Mesenchymal stem cell (in vitro differentiated cells and primary cell): ENCODE data around the gene RAPGEFL1.

Experiments used
- DNase-seq: peaks from one replicate; pipeline ENCODE4 v3.0.0-alpha.2; 2013
- H2AFZ ChIP-seq: one replicate; pipeline ENCODE4 v1.6.1; 2013; ENCODE audit warnings: low read depth, mild to moderate bottlenecking, control low read depth, inconsistent platforms, low read length, moderate library complexity
- H2AK5ac ChIP-seq: 2 replicates; pipeline ENCODE4 v1.6.1; 2013; ENCODE audit warnings: low read length, moderate library complexity, mild to moderate bottlenecking, inconsistent platforms; ENCODE audit not compliant: severe bottlenecking
- H2BK120ac ChIP-seq: one replicate; pipeline ENCODE4 v1.6.1; 2013; ENCODE audit warnings: low read depth, mild to moderate bottlenecking, inconsistent platforms, low read length, moderate library complexity
- H2BK12ac ChIP-seq, 2 experiments: one replicate each; pipeline ENCODE4 v1.6.1; 2013; ENCODE audit warnings: inconsistent platforms in 2 of 2, low read length in 2 of 2, mild to moderate bottlenecking in 2 of 2, moderate library complexity in 2 of 2, control low read depth in 1 of 2
- H2BK15ac ChIP-seq: one replicate; pipeline ENCODE4 v1.6.1; 2013; ENCODE audit warnings: mild to moderate bottlenecking, low read depth, inconsistent platforms; ENCODE audit not compliant: poor library complexity, severe bottlenecking
- H2BK5ac ChIP-seq: 2 replicates; pipeline ENCODE4 v1.6.1; 2013; ENCODE audit warnings: low read depth, mild to moderate bottlenecking, low read length, control low read depth, inconsistent platforms; ENCODE audit not compliant: poor library complexity, severe bottlenecking
- H3K14ac ChIP-seq, 2 experiments: one replicate each; pipeline ENCODE4 v1.6.1; 2013; ENCODE audit warnings: inconsistent platforms in 2 of 2, low read length in 2 of 2, control low read depth in 1 of 2, mild to moderate bottlenecking in 1 of 2, moderate library complexity in 1 of 2
- H3K18ac ChIP-seq, 2 experiments: one replicate each; pipeline ENCODE4 v1.6.1; 2013; ENCODE audit warnings: inconsistent platforms in 2 of 2, low read length in 2 of 2, control low read depth in 1 of 2, low read depth in 1 of 2, mild to moderate bottlenecking in 1 of 2
- H3K23ac ChIP-seq, 2 experiments: one replicate each; pipeline ENCODE4 v1.6.1; 2013; ENCODE audit warnings: inconsistent platforms in 2 of 2, low read length in 2 of 2, mild to moderate bottlenecking in 2 of 2, moderate library complexity in 2 of 2, control low read depth in 1 of 2
- H3K27ac ChIP-seq: 2 replicates; pipeline ENCODE4 v1.5.1; 2013; ENCODE audit warnings: mild to moderate bottlenecking, moderate library complexity, low read length, control low read depth, inconsistent platforms; ENCODE audit not compliant: poor library complexity, severe bottlenecking
- H3K27me3 ChIP-seq, 2 experiments: 2 replicates each; pipeline versions ENCODE4 v1.6.1 to v1.7.0; 2013; ENCODE audit warnings: low read length in 2 of 2, mild to moderate bottlenecking in 2 of 2, moderate library complexity in 2 of 2, control low read depth in 1 of 2, inconsistent platforms in 1 of 2; ENCODE audit not compliant: control insufficient read depth in 1 of 2, insufficient read depth in 1 of 2
- H3K36me3 ChIP-seq, 2 experiments: 2 replicates each; pipeline versions ENCODE4 v1.6.1 to v1.7.0; 2013; ENCODE audit warnings: low read length in 2 of 2, control low read depth in 1 of 2, inconsistent platforms in 1 of 2, low read depth in 1 of 2, mild to moderate bottlenecking in 1 of 2; ENCODE audit not compliant: insufficient read depth in 2 of 2, control insufficient read depth in 1 of 2
- H3K4ac ChIP-seq, 2 experiments: one replicate each; pipeline ENCODE4 v1.6.1; 2013; ENCODE audit warnings: inconsistent platforms in 2 of 2, low read length in 2 of 2, mild to moderate bottlenecking in 2 of 2, moderate library complexity in 2 of 2, control low read depth in 1 of 2, low read depth in 1 of 2
- H3K4me1 ChIP-seq: 2 replicates; pipeline ENCODE4 v1.6.1; 2013; ENCODE audit warnings: low read depth, low read length, control low read depth; ENCODE audit not compliant: control insufficient read depth, insufficient read depth
- H3K4me2 ChIP-seq: 2 replicates; pipeline ENCODE4 v1.6.1; 2013; ENCODE audit warnings: low read length, mild to moderate bottlenecking, inconsistent platforms; ENCODE audit not compliant: poor library complexity, severe bottlenecking
- H3K4me3 ChIP-seq, 2 experiments: 2 replicates each; pipeline versions ENCODE4 v1.5.1 to v1.7.0; 2013; ENCODE audit warnings: low read length in 2 of 2, mild to moderate bottlenecking in 2 of 2, control low read depth in 1 of 2, low read depth in 1 of 2; ENCODE audit not compliant: insufficient read depth in 1 of 2
- H3K79me1 ChIP-seq: replicated peaks from 2 replicates; pipeline ENCODE4 v1.6.1; 2013; ENCODE audit warnings: mild to moderate bottlenecking, control low read depth, low read length, inconsistent platforms; ENCODE audit not compliant: poor library complexity, severe bottlenecking
- H3K9ac ChIP-seq: 2 replicates; pipeline ENCODE4 v1.7.0; 2013; ENCODE audit warnings: mild to moderate bottlenecking, low read length, moderate library complexity
- H3K9me3 ChIP-seq: 2 replicates; pipeline ENCODE4 v1.7.0; 2013; ENCODE audit warnings: mild to moderate bottlenecking, low read length; ENCODE audit not compliant: control insufficient read depth
- H4K8ac ChIP-seq: one replicate; pipeline ENCODE4 v1.6.1; 2013; ENCODE audit warnings: inconsistent platforms, mild to moderate bottlenecking, low read length, moderate library complexity
- H4K91ac ChIP-seq: one replicate; pipeline ENCODE4 v1.6.1; 2013; ENCODE audit warnings: mild to moderate bottlenecking, low read length, inconsistent platforms
- WGBS: methylation state at CpG from one replicate; pipeline ENCODE4 v1.1.7; 2013; ENCODE audit warnings: mixed read lengths; 5-methylcytosine and 5-hydroxymethylcytosine counted together

RAPGEFL1 gene

DNA sequence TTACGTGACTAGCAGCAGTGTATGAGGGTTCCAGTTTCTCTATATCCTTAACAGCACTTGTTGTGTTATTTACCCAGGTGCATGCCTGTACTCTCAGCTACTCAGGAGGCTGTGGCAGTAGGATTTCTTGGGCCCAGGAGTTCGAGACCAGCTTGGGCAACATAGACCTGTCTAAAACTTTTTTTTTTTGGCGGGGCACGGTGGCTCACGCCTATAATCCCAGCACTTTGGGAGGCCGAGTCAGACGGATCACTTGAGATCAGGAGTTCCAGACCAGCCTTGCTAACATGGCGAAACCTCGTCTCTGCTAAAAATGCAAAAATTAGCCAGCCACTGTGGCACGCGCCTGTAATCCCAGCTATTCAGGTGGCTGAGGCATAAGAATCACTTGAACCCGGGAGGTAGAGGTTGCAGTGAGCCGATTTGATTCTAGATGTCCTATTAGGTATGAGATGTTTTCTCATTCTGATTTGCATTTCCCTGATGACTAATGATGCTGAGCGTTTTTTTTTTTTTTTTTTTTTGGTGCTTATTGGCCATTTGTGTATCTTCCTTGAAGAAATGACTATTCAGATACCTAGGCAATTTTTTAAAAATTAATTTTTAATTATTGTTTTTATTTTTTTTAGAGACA lies 23.6 kb upstream of the RAPGEFL1 start:
- Histone ChIP-seq H3K14ac (no peak overlapping the region), H3K4me1 (no peaks in the 10 kb centered on the region), H3K4me2 (no peak overlapping the region), H2BK120ac (no peak overlapping the region), H3K18ac (no peak overlapping the region), H2BK12ac (no peak overlapping the region), H3K4ac (no peak overlapping the region), H2BK5ac (no peak overlapping the region), H3K23ac (no peak overlapping the region), H3K27ac (no peak overlapping the region), H3K27me3 (no peaks in the 10 kb centered on the region), H2AFZ (no peak overlapping the region), H3K9me3 (no peaks in the 10 kb centered on the region), H3K4me3 (no peak overlapping the region), H3K79me1 (peaks cover 20% of the 10 kb centered on the region), H2AK5ac (no peak overlapping the region), H2BK15ac (no peak overlapping the region), H3K9ac (no peak overlapping the region), H4K8ac (no peak overlapping the region), H4K91ac (no peak overlapping the region), H3K36me3 (peaks cover 36 to 61% of the 10 kb centered on the region in 2 experiments)
- no peak for DNase-seq
- 96% methylated on average over 14 of the region's 14 CpGs for WGBS

DNA sequence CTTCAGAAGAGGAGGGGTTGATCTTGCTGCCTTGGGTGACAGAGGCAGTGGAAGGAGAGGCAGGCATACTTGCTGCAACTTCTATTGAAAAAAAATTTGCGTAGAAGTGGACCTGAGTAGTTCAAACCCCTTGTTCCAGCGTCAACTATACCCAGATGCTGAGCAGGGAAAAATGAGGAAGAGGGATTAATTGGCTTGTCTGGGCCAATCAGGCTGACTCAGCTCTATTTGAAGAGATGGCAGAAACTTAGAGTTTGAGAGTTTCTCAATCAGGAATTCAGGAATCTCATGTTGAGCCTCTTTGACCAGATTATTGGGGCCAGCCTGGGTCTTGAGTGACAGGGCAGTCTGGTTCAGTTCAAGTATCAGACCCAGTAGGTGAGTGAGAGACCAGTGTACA lies 19.3 kb upstream of the RAPGEFL1 start:
- Histone ChIP-seq H2AFZ (no peak overlapping the region), H2AK5ac (no peak overlapping the region), H3K18ac (no peak overlapping the region), H3K79me1 (peaks cover 35% of the 10 kb centered on the region), H4K8ac (no peak overlapping the region), H3K4me1 (no peaks in the 10 kb centered on the region), H2BK120ac (no peak overlapping the region), H3K14ac (no peak overlapping the region), H3K27me3 (no peaks in the 10 kb centered on the region), H2BK5ac (no peak overlapping the region), H4K91ac (no peak overlapping the region), H3K36me3 (peaks cover 35 to 50% of the 10 kb centered on the region in 2 experiments), H3K4me2 (no peak overlapping the region), H2BK15ac (no peak overlapping the region), H3K4ac (no peak overlapping the region), H2BK12ac (no peak overlapping the region), H3K9me3 (no peaks in the 10 kb centered on the region), H3K9ac (no peak overlapping the region), H3K27ac (no peak overlapping the region), H3K4me3 (no peak overlapping the region), H3K23ac (no peak overlapping the region)
- no peak for DNase-seq
- WGBS = 97% methylated on average over 2 of the region's 2 CpGs

DNA sequence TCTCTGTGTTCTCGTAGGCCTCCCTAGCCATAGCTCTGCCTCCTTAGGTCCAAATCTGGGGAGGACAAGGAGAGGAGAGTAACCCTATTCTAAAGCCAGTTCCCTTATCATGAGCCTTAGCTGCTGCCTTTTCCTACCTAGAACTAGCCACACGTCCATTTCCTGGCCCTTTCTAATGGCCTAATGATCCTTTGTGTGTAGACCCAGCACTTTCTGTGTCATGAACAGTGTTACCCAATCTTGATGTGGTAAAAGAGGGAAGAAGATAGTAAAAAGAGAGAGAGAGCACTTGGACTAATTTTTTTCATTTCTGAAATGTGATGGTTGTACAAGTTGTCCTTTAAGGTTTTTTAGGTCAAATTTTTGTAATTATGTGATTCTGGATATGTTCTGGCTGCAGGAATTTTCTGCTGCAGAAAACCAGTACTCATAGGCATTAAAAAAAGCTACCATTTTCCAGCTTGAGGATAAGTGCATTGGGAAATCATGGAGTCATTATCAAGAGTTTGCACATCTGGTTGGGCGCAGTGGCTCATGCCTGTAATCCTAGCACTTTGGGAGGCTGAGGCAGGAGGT lies 18.7 kb upstream of the RAPGEFL1 start:
- Histone ChIP-seq H3K9me3 (no peaks in the 10 kb centered on the region), H3K79me1 (peaks cover 39% of the 10 kb centered on the region), H3K4me2 (no peak overlapping the region), H3K18ac (no peak overlapping the region), H3K4me3 (no peak overlapping the region), H3K23ac (no peak overlapping the region), H3K27ac (no peak overlapping the region), H2AFZ (no peak overlapping the region), H3K9ac (no peak overlapping the region), H3K4me1 (no peaks in the 10 kb centered on the region), H2BK12ac (no peak overlapping the region), H3K27me3 (no peaks in the 10 kb centered on the region), H3K4ac (no peak overlapping the region), H2BK5ac (no peak overlapping the region), H4K91ac (no peak overlapping the region), H2BK15ac (no peak overlapping the region), H4K8ac (no peak overlapping the region), H2AK5ac (no peak overlapping the region), H3K36me3 (peaks cover 39 to 50% of the 10 kb centered on the region in 2 experiments), H2BK120ac (no peak overlapping the region), H3K14ac (no peak overlapping the region)
- no peak for DNase-seq
- 88% methylated on average over 3 of the region's 3 CpGs for WGBS

DNA sequence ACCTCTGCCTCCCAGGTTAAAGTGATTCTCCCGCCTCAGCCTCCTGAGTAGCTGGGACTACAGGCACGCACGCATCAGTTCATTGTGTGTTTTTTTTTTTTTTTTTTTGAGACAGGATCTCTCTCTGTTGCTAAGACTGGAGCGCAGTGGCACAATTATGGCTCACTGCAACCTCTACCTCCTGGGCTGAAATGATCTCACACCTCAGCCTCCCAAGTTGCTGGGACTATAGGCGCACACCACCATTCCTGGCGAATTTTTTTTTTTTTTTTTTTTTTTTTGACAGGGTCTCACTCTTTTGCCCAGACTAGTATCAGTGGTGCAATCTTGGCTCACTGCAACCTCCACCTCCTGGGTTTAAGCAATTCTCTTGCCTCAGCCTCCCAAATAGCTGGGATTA lies 17.8 kb upstream of the RAPGEFL1 start:
- Histone ChIP-seq H3K23ac (no peak overlapping the region), H4K8ac (no peak overlapping the region), H3K14ac (no peak overlapping the region), H3K27me3 (no peaks in the 10 kb centered on the region), H4K91ac (no peak overlapping the region), H2BK5ac (no peak overlapping the region), H3K79me1 (peaks cover 40% of the 10 kb centered on the region), H3K4me1 (no peaks in the 10 kb centered on the region), H3K9ac (no peak overlapping the region), H3K4me3 (no peak overlapping the region), H2BK15ac (no peak overlapping the region), H2AFZ (no peak overlapping the region), H2BK12ac (no peak overlapping the region), H3K9me3 (no peaks in the 10 kb centered on the region), H2BK120ac (no peak overlapping the region), H3K36me3 (peaks cover 45 to 50% of the 10 kb centered on the region in 2 experiments), H2AK5ac (no peak overlapping the region), H3K18ac (no peak overlapping the region), H3K4me2 (no peak overlapping the region), H3K27ac (no peak overlapping the region), H3K4ac (no peak overlapping the region)
- no peak for DNase-seq
- WGBS = 97% methylated on average over 6 of the region's 6 CpGs
